ENCODE measurements around the gene CCNH. TPM values are rescaled to one million over a fixed set of nuclear protein-coding genes. Genes with fewer than 3 reads are reported as not detected.

CCNH gene
- total RNA-seq, 1 donor from 2014 or later: 18.4 TPM

GRCh38 chr5:87408204-87408603 lies 4.5 kb downstream of the CCNH start:
- intact Hi-C loops (cut with DNase I): loop anchor here (10.0 kb wide), 1 partner anchor 343 kb away; no protein-coding TSS in a partner anchor
- no peak for ATAC-seq
- DNase-seq (ENCODE audit: missing footprints): no peak

DNA sequence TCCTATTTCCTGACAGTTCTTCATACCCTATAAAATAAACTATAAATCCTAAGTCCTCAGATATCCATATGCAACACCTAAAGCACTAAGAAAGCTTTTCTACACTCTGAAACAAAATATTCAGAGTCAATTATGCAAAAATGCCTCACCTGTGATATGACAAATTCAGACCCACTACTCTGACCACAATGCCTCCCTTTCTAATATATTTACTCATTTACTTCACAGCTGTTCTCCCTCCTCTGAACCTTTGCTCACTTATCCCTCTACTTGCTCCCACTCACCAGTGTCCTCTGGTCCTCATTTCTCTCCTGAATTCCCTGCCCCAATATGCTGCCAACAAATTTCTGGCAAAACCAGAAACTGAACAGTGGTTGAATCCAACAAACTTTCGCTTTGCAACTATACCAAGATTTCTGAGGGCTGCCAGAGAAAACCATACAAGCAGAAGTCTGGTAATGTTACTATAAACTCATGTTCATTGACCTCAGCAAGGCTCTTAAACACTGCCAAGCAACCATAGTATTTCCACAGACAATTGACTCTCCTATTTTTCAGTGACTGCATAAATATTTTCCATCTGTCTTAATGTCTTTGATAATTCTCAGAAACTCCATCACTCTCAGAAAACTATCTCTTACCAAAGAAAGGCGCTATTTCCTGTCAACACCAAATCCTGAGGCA lies 7.1 kb downstream of the CCNH start:
- no peak for ATAC-seq
- intact Hi-C loops (cut with DNase I): loop anchor here (10.0 kb wide), 1 partner anchor 341 kb away; no protein-coding TSS in a partner anchor
- no peak for DNase-seq (ENCODE audit: missing footprints)

GRCh38 chr5:87404359-87404758 lies 8.4 kb downstream of the CCNH start:
- ATAC-seq: no peak

DNA sequence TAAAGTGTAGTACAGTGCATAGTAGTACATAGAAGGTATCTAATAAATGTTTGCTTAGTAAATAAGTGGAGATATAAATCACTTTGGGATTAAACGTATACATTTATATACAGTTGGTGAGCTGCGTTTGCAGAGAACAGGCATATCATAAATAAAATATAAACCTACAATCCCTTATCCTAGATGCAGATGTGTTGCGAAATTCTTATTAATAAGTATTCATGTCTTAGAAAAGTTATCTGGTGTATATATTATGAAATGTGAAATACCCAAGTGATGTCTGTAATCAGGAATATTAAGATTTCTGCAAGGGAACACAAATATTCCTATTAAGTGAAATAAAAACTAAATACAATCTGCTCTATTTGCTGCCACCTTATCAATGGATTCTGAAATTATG lies 8.8 kb downstream of the CCNH start:
- intact Hi-C loops (cut with DNase I): loop anchor here (10.0 kb wide), 1 partner anchor 339 kb away; no protein-coding TSS in a partner anchor
- ATAC-seq: no peak
- no peak for DNase-seq (ENCODE audit: missing footprints)

More at GRCh38 chr5:87404359-87404758, 8.4 kb downstream of the CCNH start:
- intact Hi-C loops (cut with DNase I): loop anchor here (10.0 kb wide), 1 partner anchor 340 kb away; no protein-coding TSS in a partner anchor
- DNase-seq (ENCODE audit: missing footprints): no peak

DNA sequence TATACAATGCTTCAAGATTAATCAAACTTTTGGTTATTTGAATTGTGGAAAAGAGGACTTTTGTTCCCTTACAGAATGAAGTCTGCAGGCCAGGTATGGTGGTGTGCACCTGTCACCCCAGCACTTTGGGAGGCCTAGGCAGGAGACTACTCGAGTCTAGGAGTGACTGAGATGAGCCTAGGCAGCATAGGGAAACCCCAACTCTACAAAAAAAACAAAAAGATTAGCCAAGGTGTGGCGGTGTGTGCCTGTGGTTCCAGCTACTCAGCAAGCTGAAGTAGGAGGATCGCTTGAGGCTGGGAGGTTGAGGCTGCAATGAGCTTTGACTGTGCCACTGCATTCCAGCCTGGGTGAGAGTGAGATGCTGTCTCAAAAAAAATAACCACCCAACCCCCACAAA lies 9.3 kb downstream of the CCNH start:
- DNase-seq (ENCODE audit: missing footprints) (no peak), ATAC-seq (no peak)
- intact Hi-C loops (cut with DNase I): loop anchor here (10.0 kb wide), 1 partner anchor 339 kb away; no protein-coding TSS in a partner anchor

DNA sequence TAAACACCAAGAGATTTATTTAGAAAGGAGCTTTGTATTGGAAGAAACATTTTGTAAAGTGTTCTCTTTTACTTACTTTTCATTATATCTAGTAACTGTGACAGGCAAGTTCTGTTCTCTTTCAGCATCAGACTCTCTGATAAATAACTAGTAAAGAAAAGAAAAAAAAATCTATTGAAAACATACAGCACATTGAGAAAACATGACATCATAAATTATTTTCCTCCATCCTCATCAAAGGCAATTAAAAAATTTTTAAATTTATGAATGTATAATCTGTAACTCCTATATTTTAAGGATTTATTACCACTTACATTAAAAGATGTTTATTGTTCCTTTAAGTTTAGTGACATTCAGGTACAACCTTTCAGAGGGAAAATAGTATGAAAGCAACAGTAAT lies 11.1 kb downstream of the CCNH start:
- no peak for DNase-seq (ENCODE audit: missing footprints)
- intact Hi-C loops (cut with DNase I): loop anchor here (10.0 kb wide), 1 partner anchor 337 kb away; no protein-coding TSS in a partner anchor
- no peak for ATAC-seq

DNA sequence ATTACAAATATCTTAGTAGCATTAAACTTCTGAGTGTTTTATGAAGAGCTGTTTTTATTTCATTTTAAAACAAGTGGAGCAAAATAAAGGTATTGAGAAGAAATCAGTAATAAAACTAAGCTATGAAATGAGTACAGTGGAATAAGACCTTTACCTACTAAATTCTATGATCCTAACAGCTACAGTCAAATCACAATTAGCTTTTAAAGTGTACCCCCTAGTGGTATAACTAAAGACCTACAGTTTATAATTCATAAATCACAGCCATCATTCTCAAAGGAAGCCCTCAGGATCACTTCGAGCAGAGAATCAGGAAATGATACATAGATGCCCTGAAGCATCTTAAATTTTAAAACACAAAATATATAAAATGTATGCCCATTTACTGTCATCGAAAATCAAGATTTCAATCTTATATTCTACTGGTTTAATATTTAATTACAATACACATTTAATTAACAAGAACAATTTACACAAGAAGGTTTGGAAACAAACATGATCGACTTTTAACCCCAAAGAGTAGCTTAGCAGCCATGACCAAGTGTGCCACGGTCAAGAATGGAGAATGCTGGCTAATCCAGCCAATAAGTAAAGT lies 12.3 kb downstream of the CCNH start:
- intact Hi-C loops (cut with DNase I): loop anchor here (10.0 kb wide), 1 partner anchor 336 kb away; no protein-coding TSS in a partner anchor
- DNase-seq (ENCODE audit: missing footprints) (no peak), ATAC-seq (peak; percentile 52)

DNA sequence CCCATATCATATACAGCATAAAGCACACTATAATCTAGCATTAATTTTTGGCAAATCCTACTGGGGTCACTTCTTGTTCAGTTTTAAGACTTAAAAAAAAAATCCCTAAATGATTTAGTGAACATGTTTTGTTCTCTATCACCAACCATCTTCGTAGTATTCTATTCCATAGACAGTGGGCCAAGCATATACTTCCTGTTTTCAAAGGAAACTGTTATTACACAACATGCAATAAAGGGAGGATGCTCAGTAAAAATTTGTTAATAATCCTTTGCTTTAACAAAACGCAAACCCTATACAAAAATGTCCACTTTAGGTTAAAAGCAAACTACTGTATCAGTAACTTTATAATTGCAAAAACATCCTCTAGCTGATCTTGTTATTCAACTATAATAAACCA lies 13.0 kb downstream of the CCNH start:
- intact Hi-C loops (cut with DNase I): loop anchor here (10.0 kb wide), 1 partner anchor 335 kb away; no protein-coding TSS in a partner anchor
- ATAC-seq: no peak
- DNase-seq (ENCODE audit: missing footprints): no peak

DNA sequence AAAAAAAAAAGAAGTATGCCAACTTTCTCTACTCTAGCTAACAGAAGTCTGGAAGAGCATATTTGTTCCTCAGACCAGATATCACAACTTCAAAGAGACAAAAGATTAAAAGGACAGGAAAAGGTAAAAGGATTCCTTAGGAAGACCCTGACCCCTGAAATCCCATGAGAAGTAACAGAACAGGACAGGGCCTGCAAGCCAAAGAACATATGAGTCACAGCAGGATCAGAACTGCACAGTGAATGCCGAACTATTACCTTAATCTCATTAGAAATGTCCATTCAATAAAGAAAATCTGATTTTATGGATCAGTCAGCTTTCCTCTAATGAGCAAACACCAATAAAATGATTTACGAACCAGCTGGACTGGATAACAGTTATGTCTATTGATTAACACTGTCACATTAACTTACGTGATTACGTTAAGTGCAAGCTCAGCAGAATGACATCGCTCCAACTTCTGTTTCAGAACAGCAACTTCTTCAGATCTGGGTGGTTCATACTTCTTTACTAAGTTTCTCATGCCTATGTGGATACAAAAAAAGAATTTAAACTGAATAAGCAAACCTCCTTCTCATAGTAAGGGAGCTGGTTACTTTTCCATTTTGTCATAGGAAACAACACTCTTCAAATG lies 13.6 kb downstream of the CCNH start:
- intact Hi-C loops (cut with DNase I): no loop called here
- DNase-seq (ENCODE audit: missing footprints): no peak
- no peak for ATAC-seq

- ATAC-seq: peak; percentile 37
- no peak for DNase-seq (ENCODE audit: missing footprints)
- intact Hi-C loops (cut with DNase I): no loop called here
Measured at GRCh38 chr5:87394411-87395165, 18.1 kb downstream of the CCNH start.

GRCh38 chr5:87393331-87393730 lies 19.4 kb downstream of the CCNH start:
- no peak for ATAC-seq
- intact Hi-C loops (cut with DNase I): no loop called here
- DNase-seq (ENCODE audit: missing footprints): no peak

DNA sequence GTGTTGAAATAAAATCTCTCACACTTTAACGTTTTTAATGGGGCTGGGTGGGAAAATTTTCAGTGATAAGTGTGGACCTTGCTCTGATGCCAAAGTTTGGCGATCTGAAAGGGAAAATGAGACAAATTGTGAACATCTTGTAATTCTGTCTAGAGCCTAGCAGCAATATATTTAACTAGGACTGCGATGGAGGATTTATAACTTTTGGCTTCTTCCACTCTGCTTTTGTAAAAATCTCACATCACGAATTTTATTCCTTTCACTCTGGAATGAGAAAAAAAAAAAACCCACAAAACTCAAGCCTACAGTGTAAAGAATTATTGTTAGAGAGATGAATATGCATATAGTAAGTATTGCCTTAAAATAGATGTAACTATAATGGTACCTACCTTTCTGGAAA lies 19.9 kb downstream of the CCNH start:
- intact Hi-C loops (cut with DNase I): no loop called here
- DNase-seq (ENCODE audit: missing footprints) (no peak), ATAC-seq (no peak)

GRCh38 chr5:87392170-87392569 lies 20.6 kb downstream of the CCNH start:
- ATAC-seq (no peak), DNase-seq (ENCODE audit: missing footprints) (no peak)
- intact Hi-C loops (cut with DNase I): no loop called here

- ATAC-seq: no peak
- no peak for DNase-seq (ENCODE audit: missing footprints)
- intact Hi-C loops (cut with DNase I): no loop called here
Measured at GRCh38 chr5:87390576-87391199, 22.0 kb downstream of the CCNH start.

DNA sequence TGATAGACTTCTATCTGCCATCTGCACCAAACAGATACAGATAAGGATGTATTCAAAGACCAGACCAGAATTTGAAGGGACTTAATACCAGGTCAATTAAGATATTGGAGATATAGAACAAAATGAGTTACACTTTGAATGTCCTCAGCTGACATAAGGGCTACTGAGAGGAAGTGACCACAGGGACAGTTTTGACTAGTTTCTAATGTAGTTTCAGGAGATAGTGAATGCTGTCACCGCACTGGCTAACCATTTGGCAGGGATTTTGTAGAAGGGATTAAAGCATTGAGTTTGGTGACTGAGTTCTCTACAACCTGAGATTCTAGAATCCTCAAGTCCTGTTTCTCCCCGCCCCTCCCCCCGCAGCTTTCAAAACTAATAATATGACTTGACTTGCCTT lies 22.7 kb downstream of the CCNH start:
- DNase-seq (ENCODE audit: missing footprints): no peak

DNA sequence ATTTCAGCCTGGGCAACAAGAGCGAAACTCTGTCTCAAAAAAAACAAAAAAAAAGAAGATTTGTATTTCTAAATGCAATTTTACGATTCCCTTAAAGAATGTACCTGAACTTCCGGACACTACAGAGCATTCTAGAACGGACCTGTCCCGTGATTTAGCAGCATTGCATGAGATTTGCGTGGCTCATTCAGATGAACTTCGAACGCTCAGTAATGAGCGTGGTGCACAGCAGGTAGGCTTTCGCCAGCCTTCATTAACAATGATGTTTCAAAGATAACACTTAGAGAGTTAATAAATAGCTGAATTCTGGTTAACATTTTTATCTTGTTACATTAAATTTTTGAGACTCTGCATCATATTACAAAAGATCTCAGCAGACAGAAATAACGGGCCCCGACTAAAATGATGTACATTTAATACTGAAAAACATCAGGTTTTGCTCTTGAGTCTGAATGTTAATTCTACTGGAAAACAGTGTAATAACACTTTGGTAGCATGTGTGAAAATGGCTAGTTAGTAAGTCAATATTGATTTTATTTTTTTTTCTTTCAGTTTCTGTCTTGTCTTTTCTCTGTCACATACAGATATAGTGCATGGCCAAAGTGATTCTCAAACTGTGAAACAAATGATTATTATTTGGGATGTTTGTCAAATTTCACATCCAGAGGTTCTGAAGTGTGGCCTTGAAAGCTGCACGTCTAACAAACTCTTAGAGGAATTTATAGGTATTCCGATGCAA lies 23.3 kb downstream of the CCNH start:
- intact Hi-C loops (cut with DNase I): no loop called here
- no peak for DNase-seq (ENCODE audit: missing footprints)
- no peak for ATAC-seq

More for the DNA sequence above, 22.7 kb downstream of the CCNH start:
- ATAC-seq: no peak
- intact Hi-C loops (cut with DNase I): no loop called here

DNA sequence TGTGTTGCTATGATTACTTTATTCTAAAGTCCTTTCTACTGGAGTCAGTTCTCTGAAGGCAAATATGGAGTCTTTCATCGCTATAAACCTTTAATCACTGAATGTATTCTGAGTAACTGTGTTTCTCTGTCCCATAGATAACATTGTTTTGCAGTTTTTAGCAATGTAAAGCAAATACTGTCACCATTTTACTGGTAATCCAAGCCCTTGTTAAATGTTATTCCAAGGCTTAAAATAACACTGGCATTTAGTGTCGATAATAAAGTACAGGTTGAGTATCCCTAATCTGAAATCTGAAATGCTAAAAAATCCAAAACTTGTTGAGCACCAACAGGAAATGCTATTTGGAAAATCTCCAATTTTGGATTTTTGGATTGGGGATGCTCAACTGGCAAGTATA lies 24.6 kb downstream of the CCNH start:
- DNase-seq (ENCODE audit: missing footprints) (no peak), ATAC-seq (no peak)
- intact Hi-C loops (cut with DNase I): no loop called here

- intact Hi-C loops (cut with DNase I): no loop called here
- ATAC-seq (no peak), DNase-seq (ENCODE audit: missing footprints) (no peak)
Measured at GRCh38 chr5:87385802-87386201, 26.9 kb downstream of the CCNH start.

All from Right ventricle myocardium inferior (tissue), 1 donor.